RWPE2 (cell line): ENCODE data around the gene DUSP14.

Source experiments
- ATAC-seq: fragments of 200-7000 bp; cut with Tn5 transposase; 3 replicates; pipeline ENCODE4 v1.9.1; 2021; ENCODE audit warnings: low read depth
- DNase-seq: peaks from one replicate; pipeline ENCODE4 v3.0.0-alpha.2; 2020; ENCODE audit warnings: low spot score
- H3K27ac ChIP-seq: fragments of 450-650 bp; 2 replicates; pipeline ENCODE4 v1.5.1; 2017; ENCODE audit warnings: mild to moderate bottlenecking; ENCODE audit not compliant: poor library complexity, severe bottlenecking
- H3K27me3 ChIP-seq: fragments of 250-450 bp; sonication (Bioruptor Pico); 2 replicates; pipeline ENCODE4 v1.5.1; 2021; ENCODE audit warnings: mild to moderate bottlenecking, moderate library complexity; ENCODE audit not compliant: insufficient read depth, poor library complexity, severe bottlenecking
- H3K36me3 ChIP-seq: fragments of 250-450 bp; sonication (Bioruptor Pico); 2 replicates; pipeline ENCODE4 v1.5.1; 2020; ENCODE audit warnings: low read depth, mild to moderate bottlenecking, moderate library complexity
- H3K4me1 ChIP-seq: fragments of 250-450 bp; sonication (Bioruptor Pico); 2 replicates; pipeline ENCODE4 v1.5.1; 2021; ENCODE audit warnings: mild to moderate bottlenecking, moderate library complexity; ENCODE audit not compliant: insufficient read depth, poor library complexity, severe bottlenecking
- H3K4me3 ChIP-seq: fragments of 250-450 bp; sonication (Bioruptor Pico); 2 replicates; pipeline ENCODE4 v1.5.1; 2021; ENCODE audit warnings: mild to moderate bottlenecking, moderate library complexity; ENCODE audit not compliant: severe bottlenecking
- H3K9me3 ChIP-seq: fragments of 250-450 bp; sonication (Bioruptor Pico); 2 replicates; pipeline ENCODE4 v1.5.1; 2021; ENCODE audit warnings: mild to moderate bottlenecking, moderate library complexity; ENCODE audit not compliant: severe bottlenecking
- CTCF ChIP-seq: fragments of 450-650 bp; IDR thresholded peaks from one replicate; pipeline ENCODE4 v1.5.1; 2017; ENCODE audit warnings: mild to moderate bottlenecking, moderate library complexity; ENCODE audit not compliant: poor library complexity, severe bottlenecking

Gene DUSP14

GRCh38 chr17:37488607-37489196 is 989 bp upstream of the DUSP14 start:
- TF ChIP-seq CTCF, result no peak
- DNase-seq (peak; percentile 97), ATAC-seq (peak; percentile 66)
- no peaks in the 10 kb centered on the region for H3K9me3 ChIP-seq
- H3K27me3 ChIP-seq, result no peaks in the 10 kb centered on the region
- peaks cover 29% of the 10 kb centered on the region for H3K4me1 ChIP-seq
- peak overlapping the region; percentile 94 for H3K27ac ChIP-seq
- H3K4me3 ChIP-seq, result peak overlapping the region; percentile 44
- H3K36me3 ChIP-seq, result peaks cover 10% of the 10 kb centered on the region; the same call in 1 of the 2 replicates

GRCh38 chr17:37490022-37490587 is 414 bp downstream of the DUSP14 start:
- no peak for DNase-seq

GRCh38 chr17:37490638-37491614 is 1.2 kb downstream of the DUSP14 start:
- H3K9me3 ChIP-seq, result no peaks in the 10 kb centered on the region
- TF ChIP-seq CTCF, result no peak
- H3K36me3 ChIP-seq, result peaks cover 10% of the 10 kb centered on the region; the same call in 1 of the 2 replicates
- ATAC-seq, result peak; percentile 55
- peak overlapping the region; percentile 44 for H3K4me3 ChIP-seq
- DNase-seq, result peak; percentile 87
- H3K27me3 ChIP-seq, result no peaks in the 10 kb centered on the region
- peak overlapping the region; percentile 94 for H3K27ac ChIP-seq
- H3K4me1 ChIP-seq, result peaks cover 29% of the 10 kb centered on the region

More at GRCh38 chr17:37490022-37490587, 414 bp downstream of the DUSP14 start:
- peak; percentile 59 for TF ChIP-seq CTCF
- no peaks in the 10 kb centered on the region for H3K27me3 ChIP-seq
- H3K27ac ChIP-seq, result peak overlapping the region; percentile 94
- H3K9me3 ChIP-seq, result no peaks in the 10 kb centered on the region
- H3K4me1 ChIP-seq, result peaks cover 29% of the 10 kb centered on the region
- H3K36me3 ChIP-seq, result peaks cover 10% of the 10 kb centered on the region; the same call in 1 of the 2 replicates
- H3K4me3 ChIP-seq, result peak overlapping the region; percentile 44
- peak; percentile 4; the same call in 2 of the 3 replicates for ATAC-seq

GRCh38 chr17:37492167-37492566 is 2.5 kb downstream of the DUSP14 start:
- Histone ChIP-seq H3K27ac (peak overlapping the region; percentile 94), H3K4me3 (peak overlapping the region; percentile 44), H3K4me1 (peaks cover 29% of the 10 kb centered on the region), H3K36me3 (peaks cover 13% of the 10 kb centered on the region; the same call in 1 of the 2 replicates), H3K9me3 (no peaks in the 10 kb centered on the region), H3K27me3 (no peaks in the 10 kb centered on the region)
- ATAC-seq (no peak), DNase-seq (no peak)
- TF ChIP-seq CTCF, result no peak
